ENCODE data around the gene PSMB8.

PSMB8 gene

DNA sequence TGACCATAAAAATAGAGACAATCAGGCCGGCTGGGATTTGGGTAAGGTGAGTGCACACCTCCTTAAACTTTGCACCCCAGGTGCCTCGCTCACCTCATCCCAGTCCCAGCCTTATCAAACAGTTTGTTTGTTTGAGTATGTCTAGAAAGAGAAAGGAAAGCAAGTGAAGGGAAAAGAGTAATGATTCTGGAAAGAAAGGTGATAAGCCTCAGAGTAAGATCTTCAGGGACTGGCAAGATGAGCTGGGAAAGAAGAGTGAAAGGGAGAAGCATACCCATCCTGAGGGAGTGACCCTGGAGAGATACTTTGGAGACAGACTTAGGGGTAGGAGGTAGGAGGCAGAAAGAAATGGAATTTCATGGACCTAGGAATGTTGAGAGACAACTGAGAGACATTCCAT lies 7.0 kb downstream of the PSMB8 start:
- WGBS, 2 experiments (ENCODE audit: insufficient coverage in 2 of 2), result 100% methylated on average over 1 of the region's 2 CpGs
- H3K27ac ChIP-seq (ENCODE audit: low read depth, low read length, severe bottlenecking), result no peak overlapping the region
- peaks cover 7% of the 10 kb centered on the region for H3K4me1 ChIP-seq (ENCODE audit: control insufficient read depth, insufficient read depth, low read length, poor library complexity, severe bottlenecking)
- H3K9me3 ChIP-seq (ENCODE audit: control insufficient read depth, low read length), result no peaks in the 10 kb centered on the region
- H3K36me3 ChIP-seq (ENCODE audit: control insufficient read depth, insufficient read depth, low read length), result no peaks in the 10 kb centered on the region
- H3K4me3 ChIP-seq (ENCODE audit: extremely low read depth, insufficient read depth, low read length, poor library complexity, severe bottlenecking), result no peak overlapping the region

DNA sequence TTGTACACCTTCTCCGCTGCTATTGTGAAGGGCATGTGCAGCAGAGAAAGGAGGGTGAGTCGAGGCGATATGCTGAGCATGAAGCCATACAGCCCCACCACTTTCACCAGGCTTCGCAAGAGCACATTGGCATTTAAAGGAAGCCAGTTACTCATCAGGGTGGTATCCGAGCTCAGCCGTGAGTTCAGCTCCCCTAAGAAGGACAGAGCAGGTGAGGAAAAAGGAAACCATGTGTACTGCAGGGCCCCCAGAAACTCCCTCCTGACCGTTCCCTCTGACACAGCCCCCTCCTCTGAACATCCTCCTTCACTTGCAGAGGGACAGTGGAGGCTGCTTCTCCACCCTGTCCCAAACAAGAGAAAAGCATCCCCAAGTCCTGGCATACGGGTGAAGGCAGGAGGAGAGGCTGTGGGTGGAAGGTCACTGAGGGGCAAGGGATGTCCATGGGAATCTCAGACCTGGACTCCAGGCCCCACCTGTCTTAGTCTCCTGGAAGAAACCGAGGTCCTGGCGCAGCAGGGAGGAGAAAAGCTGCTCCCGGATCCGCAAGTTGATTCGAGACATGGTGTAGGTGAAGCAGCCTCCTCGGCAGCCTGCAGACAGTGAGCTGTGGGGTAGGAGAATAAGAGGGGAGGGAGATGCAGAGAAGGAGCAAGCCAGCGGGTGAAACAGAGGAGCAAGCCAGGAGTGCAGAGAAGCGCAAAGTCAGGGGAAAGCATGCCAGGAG lies 8.5 kb downstream of the PSMB8 start:
- WGBS, 2 experiments (ENCODE audit: insufficient coverage in 2 of 2), result 85 to 88% methylated on average over 11 to 15 of the region's 16 CpGs
- no peak overlapping the region for H3K27ac ChIP-seq (ENCODE audit: low read depth, low read length, severe bottlenecking)

DNA sequence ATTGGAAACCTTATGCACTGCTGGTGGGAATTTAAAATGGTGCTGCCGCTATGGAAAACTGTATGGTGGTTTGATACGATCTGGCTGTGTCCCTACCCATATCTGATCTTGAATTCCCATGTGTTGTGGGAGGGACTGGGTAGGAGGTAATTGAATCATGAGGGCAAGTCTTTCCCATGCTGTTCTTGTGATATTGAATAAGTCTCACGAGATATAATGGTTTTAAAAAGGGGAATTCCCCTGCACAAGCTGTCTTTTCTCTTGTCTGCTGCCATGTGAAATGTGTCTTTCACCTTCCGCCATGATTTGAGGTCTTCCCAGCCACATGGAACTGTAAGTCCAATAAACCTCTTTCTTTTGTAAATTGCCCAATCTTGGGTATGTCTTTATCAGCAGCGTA lies 10.2 kb downstream of the PSMB8 start:
- H3K4me1 ChIP-seq (ENCODE audit: control insufficient read depth, insufficient read depth, low read length, poor library complexity, severe bottlenecking), result peaks cover 7% of the 10 kb centered on the region
- WGBS, 2 experiments (ENCODE audit: insufficient coverage in 2 of 2), result 89 to 91% methylated on average over 4 of the region's 5 CpGs

More for the DNA sequence above, 8.5 kb downstream of the PSMB8 start:
- H3K4me1 ChIP-seq (ENCODE audit: control insufficient read depth, insufficient read depth, low read length, poor library complexity, severe bottlenecking), result peaks cover 7% of the 10 kb centered on the region
- H3K36me3 ChIP-seq (ENCODE audit: control insufficient read depth, insufficient read depth, low read length), result no peaks in the 10 kb centered on the region
- no peaks in the 10 kb centered on the region for H3K9me3 ChIP-seq (ENCODE audit: control insufficient read depth, low read length)
- no peak overlapping the region for H3K4me3 ChIP-seq (ENCODE audit: extremely low read depth, insufficient read depth, low read length, poor library complexity, severe bottlenecking)

DNA sequence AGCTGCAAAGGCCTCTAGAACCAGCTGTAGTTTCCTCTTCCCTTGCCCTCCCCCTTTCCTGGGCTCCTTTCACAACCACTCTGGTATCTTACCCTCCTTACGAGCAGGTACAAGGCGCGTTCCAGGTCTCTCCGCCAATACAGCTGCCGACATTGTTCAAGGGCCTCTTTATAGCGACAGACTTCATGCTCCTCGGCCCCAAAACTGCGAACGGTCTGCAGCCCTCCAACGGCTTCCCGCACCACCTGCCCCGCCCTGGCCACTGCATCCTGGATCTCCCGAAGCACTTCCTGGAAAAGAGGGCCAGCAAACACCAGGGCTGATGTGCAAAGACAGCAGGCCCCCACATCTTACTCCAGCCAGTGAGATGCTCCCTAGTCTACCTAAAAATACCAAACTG lies 11.3 kb downstream of the PSMB8 start:
- WGBS, 2 experiments (ENCODE audit: insufficient coverage in 2 of 2), result 89 to 92% methylated on average over 13 of the region's 13 CpGs
- H3K36me3 ChIP-seq (ENCODE audit: control insufficient read depth, insufficient read depth, low read length), result no peaks in the 10 kb centered on the region

More for the DNA sequence above, 10.2 kb downstream of the PSMB8 start:
- Histone ChIP-seq H3K27ac (ENCODE audit: low read depth, low read length, severe bottlenecking) (no peak overlapping the region), H3K4me3 (ENCODE audit: extremely low read depth, insufficient read depth, low read length, poor library complexity, severe bottlenecking) (no peak overlapping the region), H3K36me3 (ENCODE audit: control insufficient read depth, insufficient read depth, low read length) (no peaks in the 10 kb centered on the region), H3K9me3 (ENCODE audit: control insufficient read depth, low read length) (no peaks in the 10 kb centered on the region)

DNA sequence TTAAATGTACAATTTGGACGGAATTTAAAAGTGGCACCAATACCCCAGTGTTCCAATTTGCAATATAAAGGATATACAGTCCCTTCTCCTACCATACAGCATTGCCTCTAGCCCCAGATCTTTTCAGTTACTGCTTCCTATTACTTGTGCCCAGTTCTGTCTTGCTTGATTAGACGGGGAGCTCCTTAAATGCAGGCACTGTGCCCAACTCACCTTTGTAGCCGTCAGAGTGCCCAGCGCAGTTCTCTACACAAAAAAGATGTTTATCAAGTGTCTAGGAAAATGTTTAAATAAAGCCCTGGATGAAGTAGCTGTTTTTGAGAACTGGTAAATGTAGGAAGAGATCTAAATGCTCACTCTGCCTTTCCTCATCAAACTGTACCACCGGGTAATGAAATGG lies 12.9 kb downstream of the PSMB8 start:
- peaks cover 4% of the 10 kb centered on the region for H3K4me1 ChIP-seq (ENCODE audit: control insufficient read depth, insufficient read depth, low read length, poor library complexity, severe bottlenecking)
- H3K9me3 ChIP-seq (ENCODE audit: control insufficient read depth, low read length), result no peaks in the 10 kb centered on the region
- WGBS, 2 experiments (ENCODE audit: insufficient coverage in 2 of 2), result 89 to 100% methylated on average over 2 of the region's 5 CpGs
- H3K36me3 ChIP-seq (ENCODE audit: control insufficient read depth, insufficient read depth, low read length), result no peaks in the 10 kb centered on the region
- no peak overlapping the region for H3K27ac ChIP-seq (ENCODE audit: low read depth, low read length, severe bottlenecking)
- H3K4me3 ChIP-seq (ENCODE audit: extremely low read depth, insufficient read depth, low read length, poor library complexity, severe bottlenecking), result no peak overlapping the region

More for the DNA sequence above, 11.3 kb downstream of the PSMB8 start:
- Histone ChIP-seq H3K4me1 (ENCODE audit: control insufficient read depth, insufficient read depth, low read length, poor library complexity, severe bottlenecking) (peaks cover 4% of the 10 kb centered on the region), H3K27ac (ENCODE audit: low read depth, low read length, severe bottlenecking) (no peak overlapping the region), H3K9me3 (ENCODE audit: control insufficient read depth, low read length) (no peaks in the 10 kb centered on the region), H3K4me3 (ENCODE audit: extremely low read depth, insufficient read depth, low read length, poor library complexity, severe bottlenecking) (no peak overlapping the region)

DNA sequence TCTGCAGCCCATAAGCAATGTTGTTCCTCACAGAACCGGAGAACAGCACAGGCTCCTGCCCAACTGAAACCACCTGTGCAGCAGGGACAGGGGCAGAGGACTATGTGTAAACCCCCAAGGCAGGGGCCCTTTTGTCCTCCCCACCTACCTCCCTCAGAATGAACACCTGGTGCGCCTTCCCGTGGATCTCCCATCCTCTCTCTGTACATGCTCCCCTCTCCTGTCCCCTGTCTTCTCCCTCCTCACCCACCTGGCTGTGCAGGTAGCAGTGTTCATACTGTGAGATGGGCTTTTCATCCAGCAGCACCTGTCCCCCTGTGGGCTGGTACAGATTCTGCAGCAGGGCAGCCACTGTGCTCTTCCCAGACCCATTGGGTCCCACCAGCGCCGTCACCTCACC lies 13.8 kb downstream of the PSMB8 start:
- H3K36me3 ChIP-seq (ENCODE audit: control insufficient read depth, insufficient read depth, low read length), result no peaks in the 10 kb centered on the region
- H3K27ac ChIP-seq (ENCODE audit: low read depth, low read length, severe bottlenecking), result no peak overlapping the region
- H3K4me3 ChIP-seq (ENCODE audit: extremely low read depth, insufficient read depth, low read length, poor library complexity, severe bottlenecking), result no peak overlapping the region
- H3K9me3 ChIP-seq (ENCODE audit: control insufficient read depth, low read length), result no peaks in the 10 kb centered on the region
- peaks cover 2% of the 10 kb centered on the region for H3K4me1 ChIP-seq (ENCODE audit: control insufficient read depth, insufficient read depth, low read length, poor library complexity, severe bottlenecking)
- 89 to 91% methylated on average over 3 to 5 of the region's 5 CpGs for WGBS, 2 experiments (ENCODE audit: insufficient coverage in 2 of 2)

DNA sequence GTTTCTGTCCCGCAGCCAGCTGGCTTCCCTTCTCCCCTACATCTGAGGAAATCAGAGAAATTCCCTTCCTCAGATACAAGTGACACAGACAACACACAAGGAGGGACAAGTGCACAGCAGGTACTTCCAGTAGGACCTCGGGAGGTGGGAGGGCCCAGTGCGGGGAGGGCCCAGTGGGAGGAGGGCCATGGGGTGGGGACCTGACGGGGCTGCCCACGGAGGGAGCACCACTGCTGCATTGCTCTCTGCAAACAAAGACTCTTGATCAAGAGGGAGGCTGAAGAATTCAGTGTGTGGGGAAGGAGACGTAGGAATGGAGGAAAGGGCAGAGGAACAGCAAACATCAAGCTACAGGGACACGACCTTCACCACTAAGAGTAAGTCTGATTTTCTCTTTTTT lies 14.4 kb downstream of the PSMB8 start:
- no peaks in the 10 kb centered on the region for H3K9me3 ChIP-seq (ENCODE audit: control insufficient read depth, low read length)
- H3K4me3 ChIP-seq (ENCODE audit: extremely low read depth, insufficient read depth, low read length, poor library complexity, severe bottlenecking), result no peak overlapping the region
- H3K4me1 ChIP-seq (ENCODE audit: control insufficient read depth, insufficient read depth, low read length, poor library complexity, severe bottlenecking), result no peaks in the 10 kb centered on the region
- no peaks in the 10 kb centered on the region for H3K36me3 ChIP-seq (ENCODE audit: control insufficient read depth, insufficient read depth, low read length)
- 61 to 92% methylated on average over 2 to 4 of the region's 7 CpGs for WGBS, 2 experiments (ENCODE audit: insufficient coverage in 2 of 2)
- H3K27ac ChIP-seq (ENCODE audit: low read depth, low read length, severe bottlenecking), result no peak overlapping the region

DNA sequence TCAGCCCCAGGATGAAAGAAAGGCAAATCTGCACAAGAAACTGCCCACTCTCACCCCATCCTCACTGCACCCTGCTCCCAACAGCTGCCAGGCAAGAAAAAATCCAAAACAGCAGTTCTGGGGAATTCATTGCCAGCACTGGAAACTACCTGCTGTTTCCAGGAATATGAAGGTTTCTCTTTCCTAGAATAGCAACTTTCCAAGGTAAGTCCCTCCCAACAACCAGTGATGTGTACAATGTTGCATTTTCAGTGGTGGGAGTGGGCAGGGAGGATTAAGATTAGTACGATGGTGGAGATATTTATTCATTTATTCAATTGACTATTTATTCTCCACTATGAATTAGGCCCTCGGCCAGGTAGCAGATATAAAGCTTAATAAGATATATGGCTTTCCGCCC lies 16.8 kb downstream of the PSMB8 start:
- Histone ChIP-seq H3K4me3 (ENCODE audit: extremely low read depth, insufficient read depth, low read length, poor library complexity, severe bottlenecking) (no peak overlapping the region), H3K27ac (ENCODE audit: low read depth, low read length, severe bottlenecking) (no peak overlapping the region), H3K4me1 (ENCODE audit: control insufficient read depth, insufficient read depth, low read length, poor library complexity, severe bottlenecking) (no peaks in the 10 kb centered on the region), H3K9me3 (ENCODE audit: control insufficient read depth, low read length) (no peaks in the 10 kb centered on the region), H3K36me3 (ENCODE audit: control insufficient read depth, insufficient read depth, low read length) (no peaks in the 10 kb centered on the region)
- 83 to 88% methylated on average over 1 of the region's 3 CpGs for WGBS, 2 experiments (ENCODE audit: insufficient coverage in 2 of 2)

DNA sequence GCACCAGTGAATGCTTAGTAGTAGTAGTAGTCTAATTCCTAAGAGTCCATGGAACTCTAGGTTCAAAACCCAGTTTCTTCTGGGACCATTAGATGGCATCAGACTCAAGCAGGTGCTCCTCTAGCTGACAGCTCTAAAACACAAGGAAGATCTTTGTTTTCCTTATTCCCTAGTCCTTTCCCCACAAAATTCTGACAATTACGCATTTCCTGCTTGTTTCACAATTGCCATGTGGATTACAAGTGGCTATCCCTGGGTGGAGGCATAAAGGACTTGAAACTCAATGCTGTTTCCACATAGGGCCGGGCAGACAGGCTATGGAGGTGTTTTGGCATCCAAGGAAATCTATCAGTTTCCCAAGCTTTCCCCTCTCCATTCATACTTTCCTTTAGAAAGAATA lies 17.9 kb downstream of the PSMB8 start:
- H3K27ac ChIP-seq (ENCODE audit: low read depth, low read length, severe bottlenecking), result no peak overlapping the region

DNA sequence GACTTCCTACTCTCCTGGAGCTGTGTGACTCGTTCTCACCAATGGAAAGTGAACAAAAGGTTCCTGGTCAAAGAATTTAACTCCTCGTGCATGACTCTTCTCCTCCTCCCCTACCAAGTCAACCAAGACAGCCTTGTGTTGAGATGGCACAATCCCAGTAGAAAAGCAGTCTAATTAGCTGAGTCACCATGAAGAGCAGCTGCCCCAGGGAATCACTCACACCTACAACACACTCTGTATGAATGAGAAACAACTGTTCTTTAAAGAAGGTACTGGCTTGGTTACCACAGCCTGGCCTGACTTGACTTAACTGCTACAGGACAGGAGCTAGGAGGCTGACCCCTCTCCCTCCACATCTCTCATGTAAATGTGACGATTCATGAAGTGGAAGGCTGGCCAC lies 24.1 kb downstream of the PSMB8 start:
- Histone ChIP-seq H3K9me3 (ENCODE audit: control insufficient read depth, low read length) (no peaks in the 10 kb centered on the region), H3K4me1 (ENCODE audit: control insufficient read depth, insufficient read depth, low read length, poor library complexity, severe bottlenecking) (no peaks in the 10 kb centered on the region), H3K4me3 (ENCODE audit: extremely low read depth, insufficient read depth, low read length, poor library complexity, severe bottlenecking) (no peak overlapping the region), H3K27ac (ENCODE audit: low read depth, low read length, severe bottlenecking) (no peak overlapping the region), H3K36me3 (ENCODE audit: control insufficient read depth, insufficient read depth, low read length) (no peaks in the 10 kb centered on the region)
- WGBS, 2 experiments (ENCODE audit: insufficient coverage in 2 of 2), result 69 to 80% methylated on average over 1 to 3 of the region's 3 CpGs

More for the DNA sequence above, 17.9 kb downstream of the PSMB8 start:
- Histone ChIP-seq H3K4me3 (ENCODE audit: extremely low read depth, insufficient read depth, low read length, poor library complexity, severe bottlenecking) (no peak overlapping the region), H3K36me3 (ENCODE audit: control insufficient read depth, insufficient read depth, low read length) (no peaks in the 10 kb centered on the region), H3K9me3 (ENCODE audit: control insufficient read depth, low read length) (no peaks in the 10 kb centered on the region), H3K4me1 (ENCODE audit: control insufficient read depth, insufficient read depth, low read length, poor library complexity, severe bottlenecking) (no peaks in the 10 kb centered on the region)
- 33 to 43% methylated on average over 1 of the region's 2 CpGs for WGBS, 2 experiments (ENCODE audit: insufficient coverage in 2 of 2)

DNA sequence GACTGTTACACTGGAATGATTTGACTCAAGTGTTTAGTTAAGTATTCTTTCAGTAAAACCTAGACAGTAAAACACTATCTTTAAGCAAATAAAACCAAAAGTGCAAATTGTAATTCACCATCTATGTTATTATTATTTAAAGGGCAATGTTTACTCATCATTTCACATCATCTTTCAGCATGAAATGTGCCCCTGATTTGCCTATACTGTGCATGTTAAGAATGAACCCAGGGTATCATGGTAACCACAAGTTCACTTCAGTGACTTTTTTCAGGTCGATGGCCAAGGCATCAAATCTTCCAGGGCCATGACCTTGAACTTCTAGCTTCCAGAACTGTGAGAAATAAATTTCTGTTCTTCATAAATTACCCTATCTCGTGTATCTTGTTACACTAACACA lies 25.0 kb downstream of the PSMB8 start:
- H3K4me3 ChIP-seq (ENCODE audit: extremely low read depth, insufficient read depth, low read length, poor library complexity, severe bottlenecking), result no peak overlapping the region
- no peak overlapping the region for H3K27ac ChIP-seq (ENCODE audit: low read depth, low read length, severe bottlenecking)
- H3K4me1 ChIP-seq (ENCODE audit: control insufficient read depth, insufficient read depth, low read length, poor library complexity, severe bottlenecking), result no peaks in the 10 kb centered on the region
- H3K9me3 ChIP-seq (ENCODE audit: control insufficient read depth, low read length), result no peaks in the 10 kb centered on the region
- no peaks in the 10 kb centered on the region for H3K36me3 ChIP-seq (ENCODE audit: control insufficient read depth, insufficient read depth, low read length)
- 57 to 71% methylated on average over 1 of the region's 2 CpGs for WGBS, 2 experiments (ENCODE audit: insufficient coverage in 2 of 2)
